ENCODE measurements around the gene SCN10A. TPM values are rescaled to one million over a fixed set of nuclear protein-coding genes. Genes with fewer than 3 reads are reported as not detected.

The SCN10A gene
- total and polyA plus RNA-seq, 2 of the 13 experiments (the other 11 are each of a cell fraction or from before 2014, with no cell fraction given) = not detected

- no peaks in the 10 kb centered on the region for H3K4me1 ChIP-seq (ENCODE audit: insufficient read depth, low read length)
- H3K9me3 ChIP-seq (ENCODE audit: low read length) = no peaks in the 10 kb centered on the region
- ChIA-PET CTCF (ENCODE audit: low intra/inter-chr PET ratio, low total read pairs) (no interaction called here), POLR2A (no interaction called here)
- no peak for TF ChIP-seq ZUFSP (CRISPR knock-in tag; IDR thresholded peaks at IDR 0.05; ENCODE audit: borderline replicate concordance)
- no peak for TF ChIP-seq ZBTB3 (CRISPR knock-in tag; IDR thresholded peaks at IDR 0.05; ENCODE audit: borderline replicate concordance, low read depth)
- TF ChIP-seq CREB1 (IDR thresholded peaks at IDR 0.05) = no peak
- no peak for TF ChIP-seq CREB1 (CRISPR knock-in tag; IDR thresholded peaks at IDR 0.05)
- no peak for TF ChIP-seq ARID5B (CRISPR knock-in tag; IDR thresholded peaks at IDR 0.05)
- no peak overlapping the region for H3K4me3 ChIP-seq (replicated peaks in 1 of 3; ENCODE audit: insufficient read depth in 1 of 3, low read depth in 2 of 3, low read length in 3 of 3)
- ATAC-seq (no peak), FAIRE-seq (no peak), DNase-seq (ENCODE audit: low spot score) (no peak)
- H3K9ac ChIP-seq (ENCODE audit: insufficient read depth, low read depth, low read length) = no peak overlapping the region
- H3K27me3 ChIP-seq (ENCODE audit: control insufficient read depth in 1 of 2, insufficient read depth in 2 of 2, low read length in 2 of 2) = peaks cover 2 to 49% of the 10 kb centered on the region in 2 experiments; a peak in 3 of 5 replicates
- 48% methylated on average over 5 of the region's 5 CpGs for WGBS (ENCODE audit: low lambda C conversion rate)
- in situ Hi-C loops (cut with HindIII; ENCODE audit: extremely low pct_ligation_motif_present, low pct_unique_long_range_greater_than_20kb) (no loop called here), intact Hi-C loops (cut with micrococcal nuclease; ENCODE audit: unreplicated experiment) (no loop called here)
- no peak overlapping the region for H2AFZ ChIP-seq (ENCODE audit: low read length)
- no peak overlapping the region for H3K4me2 ChIP-seq (ENCODE audit: low read depth, low read length)
- H3K27ac ChIP-seq (ENCODE audit: extremely low read length, insufficient read depth, low read length) = no peak overlapping the region
- BruUV-seq (replicated peaks) = no TSS peak
- H3K36me3 ChIP-seq (replicated peaks in 1 of 2; ENCODE audit: control insufficient read depth in 1 of 2, insufficient read depth in 2 of 2, low read length in 2 of 2) = no peaks in the 10 kb centered on the region
- no peaks in the 10 kb centered on the region for H4K20me1 ChIP-seq (ENCODE audit: insufficient read depth, low read length)
- H3K79me2 ChIP-seq (ENCODE audit: insufficient read depth, low read length) = no peaks in the 10 kb centered on the region
These were observed 94.7 kb downstream of the SCN10A start for GRCh38 chr3:38721207-38721772.

All from HepG2 (cell line).